Non-pigmented ciliary epithelial cell (primary cell): ENCODE results near the gene ZDHHC5.

ENCODE experiments used
- DNase-seq: peaks from one replicate; pipeline ENCODE4 v3.0.0-alpha.2; 2010; ENCODE audit warnings: low read depth

The ZDHHC5 gene

DNA sequence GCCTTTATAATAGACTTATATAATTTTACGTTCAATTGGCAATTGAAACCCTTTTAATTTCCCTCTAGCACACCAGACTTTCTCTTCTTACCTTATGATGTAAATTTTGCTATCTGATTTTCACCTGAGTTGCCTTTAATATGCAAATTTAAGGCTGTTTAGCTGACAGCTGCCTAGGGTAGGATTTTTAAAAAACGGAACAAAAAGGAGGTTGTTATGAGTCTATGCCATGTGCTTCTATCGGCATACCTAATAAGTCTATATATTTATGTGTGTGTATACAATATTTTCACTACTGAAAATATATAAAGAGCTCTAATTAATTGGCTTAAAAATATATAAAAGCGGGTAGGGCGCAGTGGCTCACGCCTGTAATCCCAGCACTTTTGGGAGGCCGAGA lies 61.6 kb downstream of the ZDHHC5 start:
- DNase-seq, result no peak

DNA sequence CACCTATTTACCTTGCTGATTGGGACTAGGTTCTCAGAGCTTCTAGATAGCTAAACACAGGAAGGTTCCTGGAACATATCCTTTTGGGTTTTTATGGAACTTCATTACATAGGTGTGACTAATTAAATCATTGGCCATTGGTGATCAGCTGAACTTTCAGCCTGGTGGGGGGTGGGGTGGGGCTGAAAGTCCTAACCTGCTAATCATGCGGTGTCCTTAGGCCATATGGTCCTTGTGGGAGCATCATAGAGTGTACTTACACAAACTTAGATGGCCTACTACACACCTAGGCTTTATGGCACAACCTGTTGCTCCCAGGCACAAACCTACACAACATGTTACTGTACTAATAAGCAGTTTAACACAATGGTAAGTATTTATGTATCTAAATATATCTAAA lies 64.7 kb downstream of the ZDHHC5 start:
- no peak for DNase-seq

DNA sequence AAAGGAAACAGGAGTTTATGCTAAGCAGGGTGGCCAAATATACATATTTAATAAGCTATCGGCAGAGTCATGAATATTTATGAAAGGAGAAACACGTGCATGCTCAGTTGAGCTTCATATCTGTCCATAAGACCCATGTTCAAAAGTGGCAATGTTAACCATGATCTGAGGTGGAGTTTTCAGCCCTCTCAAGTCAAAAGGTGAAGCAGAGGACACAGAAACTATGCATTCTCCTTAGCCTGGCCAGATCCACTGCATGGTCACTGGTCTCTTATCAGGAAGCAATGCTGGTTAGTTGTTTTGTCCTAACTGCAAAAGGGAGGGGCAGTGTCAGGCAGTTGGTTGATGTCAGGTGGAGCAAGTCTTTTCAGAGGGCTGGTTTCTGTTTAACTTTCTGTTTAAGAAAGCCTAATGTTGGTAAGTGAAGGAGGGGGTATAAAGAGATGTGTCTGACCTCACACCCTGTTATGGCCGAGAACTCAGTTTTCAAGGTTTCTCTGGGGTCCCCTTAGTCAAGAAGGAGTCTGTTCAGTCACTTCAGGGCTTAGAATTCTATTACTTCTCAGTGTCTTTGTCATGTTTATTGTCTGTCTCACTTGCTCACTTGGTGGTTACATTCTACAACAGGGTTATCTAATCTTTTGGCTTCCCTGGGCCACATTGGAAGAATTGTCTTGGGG lies 67.8 kb downstream of the ZDHHC5 start:
- DNase-seq, result no peak

DNA sequence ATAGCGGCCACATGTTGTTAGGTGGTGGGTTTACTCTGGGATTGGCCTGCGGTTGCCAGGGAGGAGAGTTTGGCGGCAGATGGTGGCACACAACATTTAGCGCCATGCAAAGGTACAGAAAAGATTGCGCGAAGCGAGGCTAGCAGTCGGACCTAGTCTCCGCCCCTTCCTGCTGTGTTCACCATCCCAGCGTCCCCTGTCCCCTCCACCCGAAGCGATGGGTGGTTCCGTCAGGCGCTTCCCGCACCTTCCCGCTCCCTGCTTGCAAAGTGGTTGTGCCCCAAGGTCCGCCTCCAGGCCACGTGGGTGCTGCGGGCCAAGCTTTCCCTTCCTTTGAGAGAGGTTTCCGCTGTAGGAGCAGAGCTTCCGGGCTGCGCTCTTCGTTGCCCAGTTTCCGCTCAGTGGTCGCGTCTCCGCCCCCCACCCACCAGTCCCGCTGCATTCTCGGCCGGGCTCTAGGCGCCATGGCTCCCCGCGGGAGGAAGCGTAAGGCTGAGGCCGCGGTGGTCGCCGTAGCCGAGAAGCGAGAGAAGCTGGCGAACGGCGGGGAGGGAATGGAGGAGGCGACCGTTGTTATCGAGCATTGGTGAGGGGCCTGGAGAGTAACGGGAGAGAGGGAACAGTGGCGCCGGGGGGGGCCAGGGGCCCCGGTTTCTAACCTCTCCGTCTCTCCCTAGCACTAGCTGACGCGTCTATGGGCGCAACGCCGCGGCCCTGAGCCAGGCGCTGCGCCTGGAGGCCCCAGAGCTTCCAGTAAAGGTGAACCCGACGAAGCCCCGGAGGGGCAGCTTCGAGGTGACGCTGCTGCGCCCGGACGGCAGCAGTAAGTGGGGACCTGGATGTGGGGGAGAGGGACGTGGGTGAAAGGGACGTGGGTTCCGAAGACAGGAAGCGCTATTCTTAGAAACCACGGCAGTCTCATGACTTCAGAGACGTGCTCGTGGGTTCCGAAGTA lies 73.5 kb downstream of the ZDHHC5 start, which contains the start of gene SELENOH:
TSS of gene SELENOH (plus strand) at position 360 of the 955 bp plus-strand sequence. CDS start at position 465, 105 bp downstream.
- DNase-seq, result peak; percentile 93

DNA sequence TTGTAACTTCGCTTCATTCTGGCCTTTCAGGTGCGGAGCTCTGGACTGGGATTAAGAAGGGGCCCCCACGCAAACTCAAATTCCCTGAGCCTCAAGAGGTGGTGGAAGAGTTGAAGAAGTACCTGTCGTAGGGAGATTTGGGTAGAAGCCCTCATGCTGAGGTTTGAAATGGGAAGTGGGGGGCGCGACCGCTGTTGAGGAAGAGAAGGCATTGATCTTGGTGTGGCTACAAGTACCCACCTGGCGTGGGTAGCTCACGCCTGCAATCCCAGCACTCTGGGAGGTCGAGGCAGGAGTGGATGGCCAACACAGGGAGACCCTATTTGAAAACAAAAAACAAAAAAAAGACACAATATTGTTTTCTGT lies 74.2 kb downstream of the ZDHHC5 start:
- no peak for DNase-seq

DNA sequence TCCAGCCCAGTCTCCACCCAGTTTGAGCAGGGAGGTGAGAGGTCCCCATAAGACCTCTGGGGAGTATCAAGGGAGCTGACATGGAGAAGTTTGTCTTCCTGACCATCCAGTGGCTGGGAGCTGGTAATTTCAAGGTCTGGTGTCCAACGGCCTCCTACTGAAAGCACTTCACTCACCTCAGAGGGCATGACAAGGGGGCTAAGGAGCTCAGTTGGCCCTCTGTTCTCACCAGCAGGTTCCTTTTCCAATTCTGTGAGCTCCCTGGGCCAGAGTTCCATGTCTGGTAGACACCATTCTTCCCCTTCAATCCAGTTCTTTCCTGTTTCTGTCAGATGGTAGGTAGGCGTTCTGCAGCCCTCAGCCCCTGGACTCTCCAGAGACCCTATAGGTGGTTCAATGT lies 76.4 kb downstream of the ZDHHC5 start:
- no peak for DNase-seq

DNA sequence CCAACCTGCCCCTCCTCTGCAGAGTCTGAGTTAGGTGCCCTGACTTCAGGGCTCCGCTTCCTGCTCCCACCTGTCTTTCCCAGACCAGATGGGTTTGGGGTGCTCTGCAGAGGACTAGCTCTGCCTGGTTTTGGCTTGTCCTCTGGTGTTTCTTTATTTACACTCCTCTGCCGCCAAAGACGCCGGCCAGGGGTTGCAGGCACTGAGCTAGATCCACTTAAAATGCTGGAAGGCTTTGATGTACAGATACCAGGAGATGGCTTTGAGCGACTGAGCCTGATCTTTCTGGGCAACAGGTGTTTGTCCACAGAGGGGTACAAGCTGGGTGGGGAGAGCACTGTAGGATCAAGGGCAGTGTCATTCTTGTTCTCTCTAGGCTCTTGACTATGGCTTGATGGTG lies 77.3 kb downstream of the ZDHHC5 start:
- no peak for DNase-seq

DNA sequence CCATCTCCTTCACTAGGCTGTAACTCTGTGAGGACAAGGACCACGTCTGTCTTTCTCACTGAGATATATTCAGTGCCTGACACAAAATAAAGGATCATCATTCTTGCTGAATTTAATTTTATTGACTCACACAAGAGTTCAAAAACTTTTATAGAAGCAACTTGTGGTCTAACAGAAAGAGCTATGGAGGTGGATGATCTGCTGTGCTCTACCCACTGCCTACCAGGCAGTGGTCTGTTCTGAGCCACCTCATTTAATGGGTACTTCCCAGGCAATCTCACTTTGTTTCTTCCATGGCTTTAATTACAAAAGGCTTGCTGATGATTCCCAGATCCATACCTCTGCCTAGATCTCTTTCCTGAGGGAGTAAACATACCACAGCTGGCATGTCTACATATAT lies 79.0 kb downstream of the ZDHHC5 start:
- no peak for DNase-seq
